WERI-Rb-1 (cell line): ENCODE data around the gene SPTY2D1.
"Not testable (repeated sequence)": the region's sequence is repeated elsewhere in the genome, so short reads cannot be mapped to it uniquely, and the experiment has no call there.

Experiments used
- DNase-seq: peaks from one replicate; pipeline ENCODE4 v3.0.0-alpha.2; 2020
- H3K27ac ChIP-seq: fragments of 250-450 bp; sonication (Bioruptor Pico); 2 replicates; pipeline ENCODE4 v1.5.1; 2020; ENCODE audit warnings: mild to moderate bottlenecking, moderate library complexity
- H3K27me3 ChIP-seq: fragments of 250-450 bp; sonication (Bioruptor Pico); 2 replicates; pipeline ENCODE4 v1.5.1; 2021; ENCODE audit warnings: mild to moderate bottlenecking, low read depth, moderate library complexity; ENCODE audit not compliant: insufficient read depth, severe bottlenecking
- H3K36me3 ChIP-seq: fragments of 250-450 bp; sonication (Bioruptor Pico); 2 replicates; pipeline ENCODE4 v1.5.1; 2020; ENCODE audit warnings: mild to moderate bottlenecking, moderate library complexity
- H3K4me3 ChIP-seq: 2 replicates; pipeline ENCODE4 v1.5.1; 2011; ENCODE audit warnings: low read depth, mild to moderate bottlenecking, control low read depth, low read length
- H3K9me3 ChIP-seq: fragments of 250-450 bp; sonication (Bioruptor Pico); 2 replicates; pipeline ENCODE4 v1.5.1; 2021; ENCODE audit warnings: mild to moderate bottlenecking, moderate library complexity; ENCODE audit not compliant: severe bottlenecking
- CTCF ChIP-seq: IDR thresholded peaks from 2 replicates; pipeline ENCODE4 v1.5.1; 2011; ENCODE audit warnings: low read depth, mild to moderate bottlenecking, control low read depth, inconsistent platforms, low read length

The SPTY2D1 gene

GRCh38 chr11:18594999-18595749, 39.0 kb downstream of the SPTY2D1 start:
- no peak overlapping the region; the same call in 1 of the 2 replicates for H3K27ac ChIP-seq
- no peaks in the 10 kb centered on the region for H3K27me3 ChIP-seq
- no peak overlapping the region for H3K4me3 ChIP-seq
- TF ChIP-seq CTCF, result no peak
- H3K9me3 ChIP-seq, result no peaks in the 10 kb centered on the region
- H3K36me3 ChIP-seq, result no peaks in the 10 kb centered on the region; the same call in 1 of the 2 replicates
- DNase-seq, result no peak

- not testable (repeated sequence) for H3K36me3 ChIP-seq, H3K27ac ChIP-seq, H3K4me3 ChIP-seq, DNase-seq, H3K27me3 ChIP-seq, H3K9me3 ChIP-seq
Observed at GRCh38 chr11:18594088-18594487, 40.1 kb downstream of the SPTY2D1 start.

- Histone ChIP-seq H3K27ac (no peak overlapping the region), H3K36me3 (peaks cover 3% of the 10 kb centered on the region; the same call in 1 of the 2 replicates), H3K27me3 (no peaks in the 10 kb centered on the region), H3K9me3 (no peaks in the 10 kb centered on the region), H3K4me3 (no peak overlapping the region)
- no peak for TF ChIP-seq CTCF
- no peak for DNase-seq
Observed at GRCh38 chr11:18590571-18590970, 43.6 kb downstream of the SPTY2D1 start.

- H3K4me3 ChIP-seq, result peak within 1 kb of the TSS; percentile 75
- no peak for TF ChIP-seq CTCF
- H3K36me3 ChIP-seq, result peaks cover 3% of the 10 kb centered on the region; the same call in 1 of the 2 replicates
- peak within 1 kb of the TSS; percentile 66 for H3K27ac ChIP-seq
- H3K27me3 ChIP-seq, result no peaks in the 10 kb centered on the region
- peak; percentile 91 for DNase-seq
- H3K9me3 ChIP-seq, result no peaks in the 10 kb centered on the region
Observed at GRCh38 chr11:18588297-18589252, 45.6 kb downstream of the SPTY2D1 start, which contains the start of gene UEVLD. UEVLD (minus strand) TSS chr11:18588734; CDS start chr11:18588654, 80 bp downstream.

GRCh38 chr11:18581825-18582224, 52.3 kb downstream of the SPTY2D1 start:
- Histone ChIP-seq H3K27me3 (no peaks in the 10 kb centered on the region), H3K36me3 (no peaks in the 10 kb centered on the region), H3K27ac (no peak overlapping the region), H3K9me3 (no peaks in the 10 kb centered on the region), H3K4me3 (no peak overlapping the region)
- no peak for TF ChIP-seq CTCF
- DNase-seq, result no peak
